ENCODE data around the gene HES1. TPM values are rescaled to one million over a fixed set of nuclear protein-coding genes. Genes with fewer than 3 reads are reported as not detected.

The HES1 gene
- total and polyA plus RNA-seq, 2 experiments from 2014 or later, result 42.7 to 60.8 TPM

- Histone ChIP-seq H3K4me2 (peak overlapping the region; percentile 90), H3K9me2 (ENCODE audit: insufficient read depth) (no peaks in the 10 kb centered on the region), H3K4me1 (ENCODE audit: insufficient read depth) (peaks cover 54% of the 10 kb centered on the region), H4K20me1 (replicated peaks; ENCODE audit: insufficient read depth) (no peaks in the 10 kb centered on the region; the same call in 1 of the 2 replicates), H2AFZ (no peak overlapping the region), H3K36me3 (ENCODE audit: insufficient read depth) (no peaks in the 10 kb centered on the region), H3F3A (replicated peaks; ENCODE audit: low read depth) (peaks cover 9% of the 10 kb centered on the region; the same call in 1 of the 2 replicates), H3K27me3 (ENCODE audit: insufficient read depth) (peaks cover 32% of the 10 kb centered on the region), H3K27ac (ENCODE audit: low read depth) (peak overlapping the region; percentile 93), H3K4me3 (peak overlapping the region; percentile 62), H3K79me2 (replicated peaks; ENCODE audit: insufficient read depth) (peaks cover 12% of the 10 kb centered on the region)
- ATAC-seq, result peak; percentile 3; the same call in 2 of the 3 replicates
- Mint-ChIP-seq H3K9me3 (no peaks in the 10 kb centered on the region), H3K4me1 (peaks cover 58% of the 10 kb centered on the region), H3K4me3 (no peak overlapping the region), H3K36me3 (ENCODE audit: low read depth) (peaks cover 21% of the 10 kb centered on the region), H3K27ac (no peak overlapping the region), H3K27me3 (ENCODE audit: insufficient read depth, low read depth, poor library complexity) (peaks cover 45% of the 10 kb centered on the region)
- no peak for DNase-seq (ENCODE audit: low spot score)
- no peak for TF ChIP-seq ZNF114 (CRISPR knock-in tag; IDR thresholded peaks at IDR 0.05)
- no peak for TF ChIP-seq EZH2phosphoT487 (IDR thresholded peaks at IDR 0.05; ENCODE audit: unreplicated experiment)
Observed at GRCh38 chr3:194134231-194134756, 1.7 kb upstream of the HES1 start.

DNA sequence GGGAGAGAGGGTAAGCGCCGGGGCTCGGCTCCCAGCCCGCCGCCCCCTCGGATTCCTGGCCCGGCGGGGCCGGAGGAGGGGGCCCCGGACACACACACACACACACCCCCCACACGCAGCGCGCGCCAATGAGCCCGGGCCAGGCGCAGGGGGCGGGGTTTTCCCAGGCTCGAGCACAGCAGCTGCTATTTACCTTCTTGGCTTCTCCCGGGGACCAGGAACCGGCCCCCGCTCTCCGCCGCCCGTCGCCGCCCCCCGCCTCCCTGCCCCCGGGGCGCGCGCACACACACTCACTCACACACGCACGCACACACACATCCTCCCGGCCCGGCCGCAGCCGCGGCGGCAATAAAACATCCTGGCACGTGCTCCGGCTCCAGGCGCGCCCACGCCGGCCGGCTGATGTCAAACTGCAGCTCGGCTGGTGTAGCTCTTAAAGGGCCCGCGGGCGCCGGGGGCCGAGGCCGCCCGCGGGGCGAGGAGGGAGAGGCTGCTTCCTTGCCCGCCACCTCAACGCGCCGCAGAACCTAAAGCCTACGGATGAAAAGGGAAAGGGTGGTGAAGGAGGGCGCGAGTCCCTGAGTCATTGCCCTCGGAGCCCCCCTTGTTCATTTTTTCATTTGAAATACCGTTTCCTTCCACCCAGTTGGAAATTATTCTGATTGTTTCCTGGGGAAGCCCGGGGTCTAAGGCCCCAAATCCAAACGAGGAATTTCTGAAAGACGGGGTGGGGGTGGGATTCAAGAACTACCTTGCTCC, 1.0 kb upstream of the HES1 start:
- peaks cover 13% of the 10 kb centered on the region; the same call in 1 of the 2 replicates for H3F3A ChIP-seq (replicated peaks; ENCODE audit: low read depth)
- H3K27ac ChIP-seq (ENCODE audit: low read depth), result peak overlapping the region; percentile 93
- no peaks in the 10 kb centered on the region for H3K36me3 ChIP-seq (ENCODE audit: insufficient read depth)
- H3K4me3 ChIP-seq, result peak overlapping the region; percentile 62
- no peaks in the 10 kb centered on the region; the same call in 1 of the 2 replicates for H4K20me1 ChIP-seq (replicated peaks; ENCODE audit: insufficient read depth)
- H3K4me1 ChIP-seq (ENCODE audit: insufficient read depth), result peaks cover 51% of the 10 kb centered on the region
- H3K27me3 ChIP-seq (ENCODE audit: insufficient read depth), result peaks cover 31% of the 10 kb centered on the region
- peaks cover 12% of the 10 kb centered on the region for H3K79me2 ChIP-seq (replicated peaks; ENCODE audit: insufficient read depth)
- TF ChIP-seq STAT1 (IDR thresholded peaks at IDR 0.05; ENCODE audit: unreplicated experiment) (no peak), CREB1 (CRISPR knock-in tag; IDR thresholded peaks at IDR 0.05; ENCODE audit: low read depth) (peak; percentile 41; the same call in 1 of the 2 replicates), POLR2AphosphoS5 (IDR thresholded peaks at IDR 0.05; ENCODE audit: low read depth) (peak; percentile 35; the same call in 1 of the 2 replicates)
- Mint-ChIP-seq H3K4me1 (peaks cover 56% of the 10 kb centered on the region), H3K27ac (peak overlapping the region; percentile 88; the same call in 1 of the 2 replicates), H3K36me3 (ENCODE audit: low read depth) (peaks cover 21% of the 10 kb centered on the region), H3K4me3 (peak overlapping the region; percentile 89), H3K9me3 (no peaks in the 10 kb centered on the region), H3K27me3 (ENCODE audit: insufficient read depth, low read depth, poor library complexity) (peaks cover 45% of the 10 kb centered on the region)
- no peaks in the 10 kb centered on the region for H3K9me2 ChIP-seq (ENCODE audit: insufficient read depth)
- peak; percentile 92 for DNase-seq (ENCODE audit: low spot score)
- ATAC-seq, result peak; percentile 31
- peak overlapping the region; percentile 90 for H3K4me2 ChIP-seq
- no peak overlapping the region for H2AFZ ChIP-seq

GRCh38 chr3:194135516-194135805, 487 bp upstream of the HES1 start:
- DNase-seq (ENCODE audit: low spot score) (no peak), ATAC-seq (no peak)
- Histone ChIP-seq H3K79me2 (replicated peaks; ENCODE audit: insufficient read depth) (peaks cover 12% of the 10 kb centered on the region), H3K4me1 (ENCODE audit: insufficient read depth) (peaks cover 51% of the 10 kb centered on the region), H3K9me2 (ENCODE audit: insufficient read depth) (no peaks in the 10 kb centered on the region), H3K27me3 (ENCODE audit: insufficient read depth) (peaks cover 26% of the 10 kb centered on the region), H2AFZ (no peak overlapping the region), H3K4me3 (peak overlapping the region; percentile 62), H3K27ac (ENCODE audit: low read depth) (peak overlapping the region; percentile 93), H3K4me2 (peak overlapping the region; percentile 90), H3K36me3 (ENCODE audit: insufficient read depth) (no peaks in the 10 kb centered on the region), H4K20me1 (replicated peaks; ENCODE audit: insufficient read depth) (no peaks in the 10 kb centered on the region; the same call in 1 of the 2 replicates), H3F3A (replicated peaks; ENCODE audit: low read depth) (peaks cover 17% of the 10 kb centered on the region; the same call in 1 of the 2 replicates)
- Mint-ChIP-seq H3K27me3 (ENCODE audit: insufficient read depth, low read depth, poor library complexity) (peaks cover 45% of the 10 kb centered on the region), H3K9me3 (no peaks in the 10 kb centered on the region), H3K27ac (no peak overlapping the region; the same call in 1 of the 2 replicates), H3K4me1 (peaks cover 55% of the 10 kb centered on the region), H3K36me3 (ENCODE audit: low read depth) (peaks cover 21% of the 10 kb centered on the region), H3K4me3 (peak overlapping the region; percentile 89)
- TF ChIP-seq ZNF331 (CRISPR knock-in tag; IDR thresholded peaks at IDR 0.05; ENCODE audit: low read depth), result no peak
- TF ChIP-seq CTCF (conservative IDR thresholded peaks at IDR 0.05; ENCODE audit: low read depth in 2 of 2), result no peak
- TF ChIP-seq CREB1 (CRISPR knock-in tag; IDR thresholded peaks at IDR 0.05; ENCODE audit: low read depth), result no peak
- no peak for TF ChIP-seq EZH2phosphoT487 (IDR thresholded peaks at IDR 0.05; ENCODE audit: unreplicated experiment)
- TF ChIP-seq ETS1 (IDR thresholded peaks at IDR 0.05), result no peak
